ENCODE measurements around the gene ZBTB17.
"Not testable (repeated sequence)": the region's sequence is repeated elsewhere in the genome, so short reads cannot be mapped to it uniquely, and the experiment has no call there.

The ZBTB17 gene

GRCh38 chr1:16011936-16012589 lies 36.2 kb upstream of the ZBTB17 start:
- DNase-seq (no peak), ATAC-seq (no peak)

GRCh38 chr1:16010837-16011236 lies 34.9 kb upstream of the ZBTB17 start:
- DNase-seq: no peak
- ATAC-seq: no peak

- DNase-seq (no peak), ATAC-seq (no peak)
These were observed 33.8 kb upstream of the ZBTB17 start for GRCh38 chr1:16009678-16010077.

GRCh38 chr1:16009030-16009460 lies 33.1 kb upstream of the ZBTB17 start:
- no peak for ATAC-seq
- DNase-seq: peak; percentile 83

- DNase-seq (no peak), ATAC-seq (no peak)
These were observed 31.9 kb upstream of the ZBTB17 start for GRCh38 chr1:16007671-16008341.

- DNase-seq: no peak
- ATAC-seq: peak; percentile 76
These were observed 30.9 kb upstream of the ZBTB17 start for GRCh38 chr1:16006552-16007485.

- DNase-seq: no peak
- no peak for ATAC-seq
These were observed 30.1 kb upstream of the ZBTB17 start for GRCh38 chr1:16006010-16006409.

GRCh38 chr1:16005597-16005996 lies 29.7 kb upstream of the ZBTB17 start:
- ATAC-seq (no peak), DNase-seq (no peak)

- not testable (repeated sequence) for ATAC-seq, DNase-seq
These were observed 25.4 kb upstream of the ZBTB17 start for GRCh38 chr1:16001274-16001673.

GRCh38 chr1:15998929-15999328 lies 23.0 kb upstream of the ZBTB17 start:
- DNase-seq (no peak), ATAC-seq (no peak)

- ATAC-seq (no peak), DNase-seq (no peak)
These were observed 21.9 kb upstream of the ZBTB17 start for GRCh38 chr1:15997637-15998280.

- DNase-seq: no peak
- ATAC-seq: no peak
These were observed 21.2 kb upstream of the ZBTB17 start for GRCh38 chr1:15997076-15997585.

- DNase-seq (peak; percentile 63), ATAC-seq (peak; percentile 67)
These were observed 18.9 kb upstream of the ZBTB17 start for GRCh38 chr1:15994590-15995351.

GRCh38 chr1:15994081-15994480 lies 18.2 kb upstream of the ZBTB17 start:
- no peak for DNase-seq
- no peak for ATAC-seq

- DNase-seq (no peak), ATAC-seq (no peak)
These were observed 17.8 kb upstream of the ZBTB17 start for GRCh38 chr1:15993666-15994065.

GRCh38 chr1:15992582-15993500 lies 16.9 kb upstream of the ZBTB17 start:
- DNase-seq (no peak), ATAC-seq (no peak)

GRCh38 chr1:15992187-15992553 lies 16.3 kb upstream of the ZBTB17 start:
- ATAC-seq: no peak
- DNase-seq: no peak

- DNase-seq (no peak), ATAC-seq (no peak)
These were observed 15.7 kb upstream of the ZBTB17 start for GRCh38 chr1:15991427-15992186.

- DNase-seq (no peak), ATAC-seq (no peak)
These were observed 13.9 kb upstream of the ZBTB17 start for GRCh38 chr1:15989776-15990175.
